HepG2 (cell line): ENCODE data around the gene TMC4.

Experiments
- CEBPZ ChIP-seq: IDR thresholded peaks from 2 replicates; pipeline ENCODE4 v1.6.1; 2012; ENCODE audit warnings: low read length, improper control_type of control experiment
- CTCF ChIP-seq: sonication (generic); formaldehyde crosslinking; IDR thresholded peaks from 2 replicates; pipeline ENCODE4 v1.5.0; 2020; ENCODE audit warnings: mild to moderate bottlenecking, missing genetic modification reagents, moderate library complexity
- FOXM1 ChIP-seq: sonication (generic); formaldehyde crosslinking; IDR thresholded peaks from 2 replicates; pipeline ENCODE4 v1.5.0; 2020; ENCODE audit warnings: missing genetic modification reagents
- KDM5A ChIP-seq: fragments of 200-600 bp; sonication (generic); IDR thresholded peaks from 2 replicates; pipeline ENCODE4 v1.7.0; 2018; ENCODE audit warnings: antibody characterized with exemption, mild to moderate bottlenecking, low read length, borderline replicate concordance
- PBX3 ChIP-seq: sonication (generic); formaldehyde crosslinking; IDR thresholded peaks from 2 replicates; pipeline ENCODE4 v1.8.1; 2023; ENCODE audit warnings: missing genetic modification reagents, inconsistent platforms, borderline replicate concordance
- PRPF4 ChIP-seq: fragments of 200-400 bp; formaldehyde crosslinking; IDR thresholded peaks from 2 replicates; pipeline ENCODE4 v1.6.1; 2016; ENCODE audit warnings: low read length, low read depth; ENCODE audit not compliant: poor library complexity, severe bottlenecking
- ZNF335 ChIP-seq: sonication (generic); formaldehyde crosslinking; IDR thresholded peaks from 2 replicates; pipeline ENCODE4 v1.4.0; 2020; ENCODE audit warnings: missing genetic modification reagents

- no peak for TF ChIP-seq PBX3 (CRISPR knock-in tag)
- no peak for TF ChIP-seq FOXM1 (CRISPR knock-in tag)
- no peak for TF ChIP-seq PRPF4
- TF ChIP-seq KDM5A: peak; percentile 64; the same call in 1 of the 2 replicates
- no peak for TF ChIP-seq CEBPZ
- TF ChIP-seq ZNF335 (CRISPR knock-in tag): no peak
- peak; percentile 68 for TF ChIP-seq CTCF (CRISPR knock-in tag)
These were observed 16.3 kb upstream of the TMC4 start, which contains the start of gene MBOAT7 for GRCh38 chr19:54189145-54189734.
